SIG-M5 treated with dmso at 0.1 percent for 504 hours (cell line): ENCODE measurements around the gene HCN2.
"Not testable (repeated sequence)": the region's sequence is repeated elsewhere in the genome, so short reads cannot be mapped to it uniquely, and the experiment has no call there.

Experiments
- DNase-seq: peaks from one replicate; lab custom pipeline; 2025; ENCODE audit not compliant: unreplicated experiment; lab: John Stamatoyannopoulos, UW

HCN2 gene

GRCh38 chr19:617551-618246 lies 28.0 kb downstream of the HCN2 start:
- no peak for DNase-seq

- DNase-seq: no peak
Measured at GRCh38 chr19:618247-618619, 28.6 kb downstream of the HCN2 start.

DNA sequence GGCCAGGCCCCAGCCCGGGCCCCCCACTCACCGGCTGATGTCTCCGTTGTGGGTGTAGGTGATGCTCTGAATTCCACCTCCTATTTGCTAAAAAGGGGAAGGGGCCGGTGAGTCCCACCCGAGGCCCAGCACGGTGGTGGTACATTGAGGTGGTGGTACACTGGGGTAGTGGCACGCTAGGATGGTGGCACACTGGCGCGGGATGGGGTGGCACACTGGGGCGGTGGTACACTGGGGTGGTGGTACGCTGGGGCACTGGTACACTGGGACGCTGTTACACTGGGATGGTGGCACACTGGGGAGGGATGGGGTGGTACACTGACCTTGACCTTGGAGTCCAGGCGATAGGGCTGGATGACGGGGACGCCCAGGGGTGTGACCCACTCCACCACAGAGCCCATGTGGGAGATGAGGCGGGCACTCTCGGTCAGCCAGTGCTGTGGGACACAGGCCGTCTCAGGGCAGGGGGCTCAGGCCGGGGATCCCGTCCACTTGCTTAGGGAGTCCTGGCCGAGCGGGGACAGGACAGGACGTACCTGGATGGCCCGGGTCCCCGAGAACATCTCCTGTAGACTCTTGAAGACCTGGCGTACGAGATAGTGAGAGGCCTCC lies 29.1 kb downstream of the HCN2 start:
- no peak for DNase-seq

- DNase-seq: no peak
Measured at GRCh38 chr19:619286-620002, 29.8 kb downstream of the HCN2 start.

GRCh38 chr19:620166-620862 lies 30.6 kb downstream of the HCN2 start:
- no peak for DNase-seq

- not testable (repeated sequence) for DNase-seq
Measured at GRCh38 chr19:621191-621590, 31.5 kb downstream of the HCN2 start.

GRCh38 chr19:621819-622218 lies 32.1 kb downstream of the HCN2 start:
- no peak for DNase-seq

GRCh38 chr19:622666-623065 lies 33.0 kb downstream of the HCN2 start:
- DNase-seq: no peak

DNA sequence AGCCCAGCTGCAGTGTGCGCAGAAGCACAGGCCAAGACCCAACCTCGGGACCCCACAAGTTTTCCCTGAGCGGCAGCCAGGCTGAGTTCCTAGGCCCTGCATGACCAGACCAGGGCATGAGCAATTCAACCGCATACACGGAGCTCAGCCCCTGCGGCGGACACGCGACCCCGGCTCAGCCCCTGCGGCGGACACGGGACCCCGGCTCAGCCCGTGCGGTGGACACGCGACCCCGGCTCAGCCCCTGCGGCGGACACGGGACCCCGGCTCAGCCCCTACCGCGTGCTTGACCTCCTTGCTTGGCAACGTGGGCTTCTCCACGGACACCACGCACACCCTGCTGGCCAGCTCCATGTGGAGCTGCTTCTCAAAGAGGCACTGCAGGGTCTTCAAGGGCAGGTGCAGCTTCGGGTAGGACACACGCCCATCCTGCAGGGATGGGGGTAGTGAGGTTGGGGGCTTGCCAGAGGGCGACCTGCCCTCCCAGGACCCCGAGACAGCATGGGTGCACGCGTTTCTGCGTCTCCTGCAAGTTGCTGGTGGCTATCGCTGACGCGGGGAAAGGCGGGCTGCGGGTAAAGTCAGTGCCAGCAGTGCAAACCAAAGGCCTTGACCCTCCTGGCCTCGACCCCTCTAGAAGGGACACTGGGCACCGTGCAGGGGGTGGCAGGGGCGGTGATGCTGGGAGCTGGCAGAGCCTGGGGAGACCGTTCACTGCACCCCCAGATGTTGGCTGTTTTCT lies 33.7 kb downstream of the HCN2 start:
- DNase-seq: no peak

GRCh38 chr19:623974-624373 lies 34.3 kb downstream of the HCN2 start:
- DNase-seq: no peak

- DNase-seq: no peak
Measured at GRCh38 chr19:624433-625109, 34.9 kb downstream of the HCN2 start.

GRCh38 chr19:625257-625656 lies 35.6 kb downstream of the HCN2 start:
- no peak for DNase-seq

DNA sequence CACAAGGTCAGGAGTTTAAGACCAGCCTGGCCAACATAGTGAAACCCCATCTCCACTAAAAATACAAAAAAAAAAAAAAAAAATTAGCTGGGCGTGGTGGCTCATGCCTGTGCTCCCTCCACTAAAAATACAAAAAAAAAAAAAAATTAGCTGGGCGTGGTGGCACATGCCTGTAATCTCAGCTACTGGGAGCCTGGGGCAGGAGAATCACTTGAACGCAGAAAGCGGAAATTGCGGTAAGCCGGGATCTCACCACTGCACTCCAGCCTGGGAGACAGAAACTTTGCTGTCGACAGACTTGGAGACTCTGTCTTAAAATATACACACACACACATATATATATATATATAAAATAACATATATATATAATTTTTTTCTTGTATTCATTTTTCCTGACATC lies 36.9 kb downstream of the HCN2 start:
- not testable (repeated sequence) for DNase-seq

DNA sequence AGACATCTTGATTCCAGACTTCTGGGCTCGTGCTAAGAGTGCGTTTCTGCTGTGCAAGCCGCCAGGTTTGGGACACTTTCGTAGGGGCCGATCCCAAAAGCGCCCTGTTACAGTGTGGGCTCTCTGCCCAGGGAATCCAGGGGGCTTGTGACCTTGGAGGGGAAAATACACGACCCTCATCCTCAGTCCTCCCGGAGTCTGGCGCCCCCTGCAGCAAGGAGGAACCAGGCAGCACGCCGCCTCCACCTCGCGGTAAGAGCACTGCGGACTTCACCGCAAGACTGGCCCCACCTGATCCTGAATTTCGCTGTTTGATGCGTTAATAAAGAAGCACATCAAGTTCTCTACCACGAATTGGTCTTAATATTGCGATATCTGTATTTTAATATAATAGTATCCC lies 38.5 kb downstream of the HCN2 start:
- DNase-seq: no peak

DNA sequence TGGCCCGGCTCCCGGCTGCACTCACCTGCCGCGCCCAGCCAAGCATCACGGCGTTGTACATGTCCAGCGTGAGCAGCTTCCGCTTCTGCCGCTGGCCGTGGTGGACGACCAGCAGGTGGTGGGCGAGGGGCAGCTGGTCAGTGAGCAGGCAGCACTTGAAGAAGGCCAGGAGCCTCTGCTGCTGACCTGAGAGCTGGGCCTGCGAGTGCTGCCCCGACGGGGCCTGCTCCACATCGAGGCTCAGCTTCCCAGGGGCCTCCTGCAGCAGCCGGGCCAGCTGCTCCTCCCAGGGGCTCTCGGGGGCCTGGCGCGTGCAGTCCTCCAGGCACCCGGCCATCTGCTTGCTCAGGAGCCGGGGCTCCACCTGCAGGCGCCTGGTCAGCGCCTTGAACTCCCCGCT lies 39.8 kb downstream of the HCN2 start:
- DNase-seq: not testable (repeated sequence)

- DNase-seq: no peak
Measured at GRCh38 chr19:629961-630714, 40.5 kb downstream of the HCN2 start.

GRCh38 chr19:632579-633067 lies 42.9 kb downstream of the HCN2 start:
- DNase-seq: peak; percentile 61

DNA sequence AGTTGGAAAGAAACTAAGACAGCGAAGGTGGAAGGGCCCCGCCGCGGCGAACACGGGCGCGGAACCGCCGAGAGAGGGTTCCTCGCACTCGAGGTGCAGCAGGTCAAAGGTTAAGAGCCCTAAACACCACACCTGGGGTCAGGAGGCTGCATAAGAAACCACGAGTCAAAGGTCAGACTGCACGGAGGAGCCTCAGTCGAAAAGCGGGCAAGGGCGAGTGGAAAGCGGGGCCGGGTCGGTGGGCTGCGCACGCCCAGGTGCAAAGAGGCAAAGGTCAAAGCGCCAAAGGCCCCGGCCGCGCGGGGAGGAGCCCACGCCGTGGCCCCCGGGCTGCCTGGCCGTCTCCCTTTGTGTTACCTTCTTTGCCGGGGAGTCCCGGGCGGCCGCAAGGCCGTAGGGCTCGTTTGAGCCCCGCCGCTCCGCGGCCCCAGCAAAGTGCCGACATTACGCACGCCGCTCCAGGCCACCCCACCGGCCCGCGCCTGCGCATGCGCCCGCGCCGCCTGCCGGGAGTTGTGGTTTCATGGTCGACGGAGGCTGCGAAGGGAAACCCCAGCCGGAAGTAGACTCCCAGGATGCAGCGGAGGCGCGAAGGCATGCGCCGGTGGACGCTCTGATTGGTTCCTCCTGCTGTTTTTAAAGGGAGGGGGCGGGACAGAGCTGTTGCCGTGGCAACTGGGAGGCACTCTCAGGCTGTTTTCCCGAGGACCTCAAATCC lies 43.5 kb downstream of the HCN2 start, which contains the start of gene POLRMT:
Gene POLRMT (minus strand): TSS at position 470 of the 718 bp plus-strand sequence. CDS start 25 bp downstream, at position 445.
- peak; percentile 94 for DNase-seq
